Breast epithelium (tissue), 4 donors: ENCODE data around the gene EFTUD2. TPM values are rescaled to one million over a fixed set of nuclear protein-coding genes. Genes with fewer than 3 reads are reported as not detected.
A peak's percentile ranks its signal among the peaks of the same experiment; 100 is the strongest.

ENCODE experiments used
- DNase-seq, 2 donors: peaks; one replicate each; pipeline ENCODE4 v3.0.0-alpha.2; 2019; ENCODE audit warnings: low spot score in 2 of 2
- H3K27ac ChIP-seq, 2 donors: fragments of 200-600 bp; sonication (generic) in 1 of 2; one replicate each; pipeline ENCODE4 v1.5.1; 2016 to 2019; ENCODE audit warnings: mild to moderate bottlenecking in 1 of 2
- H3K27me3 ChIP-seq, 2 donors: fragments of 200-600 bp; sonication (generic) in 1 of 2; one replicate each; pipeline versions ENCODE4 v1.5.1 to v1.6.0; 2017 to 2019; ENCODE audit warnings: control low read depth in 1 of 2, mild to moderate bottlenecking in 1 of 2
- H3K36me3 ChIP-seq: fragments of 200-600 bp; one replicate; pipeline ENCODE4 v1.5.1; 2019
- H3K4me1 ChIP-seq, 2 donors: fragments of 200-600 bp; sonication (generic); one replicate each; pipeline ENCODE4 v1.5.1; 2016 to 2019; ENCODE audit warnings: control low read depth in 1 of 2
- H3K4me3 ChIP-seq, 3 donors: fragments of 200-600 bp; sonication (generic); 1 replicate in 2 of 3; 2 replicates in 1 of 3; pipeline ENCODE4 v1.5.1; 2016 to 2019; ENCODE audit warnings: mild to moderate bottlenecking in 3 of 3, moderate library complexity in 2 of 3
- H3K9me3 ChIP-seq, 2 donors: fragments of 200-600 bp; sonication (generic) in 1 of 2; one replicate each; pipeline ENCODE4 v1.5.1; 2016 to 2019; ENCODE audit warnings: control low read depth in 1 of 2
- POLR2A ChIP-seq: fragments of 450-650 bp; IDR thresholded peaks from one replicate; pipeline ENCODE4 v1.6.1; 2016; ENCODE audit warnings: antibody characterized with exemption, mild to moderate bottlenecking, moderate library complexity
- POLR2AphosphoS5 ChIP-seq, 3 donors: sonication (generic); formaldehyde crosslinking; IDR thresholded peaks; one replicate each; pipeline ENCODE4 v1.6.1; 2017; ENCODE audit warnings: antibody characterized with exemption in 3 of 3
- intact Hi-C: fragments of 100-400 bp; cut with DNase I; formaldehyde crosslinking; loops from one replicate; pipeline ENCODE4 v1.15.1; 2023; ENCODE audit warnings: low total_unique reads
- total RNA-seq, 3 donors: library from RNA; depleted of rRNA; stranded (reverse); fragments of >200 nt; gene quantifications; one replicate each; pipeline ENCODE4 v1.1.0, GENCODE V29; 2016
- TF ChIP-seq, protein P1 (sequence below), 3 donors: fragments of 450-650 bp; IDR thresholded peaks; one replicate each; pipeline ENCODE4 v1.5.1; 2016 to 2017; ENCODE audit warnings: antibody characterized with exemption in 3 of 3, mild to moderate bottlenecking in 3 of 3, moderate library complexity in 3 of 3

Gene EFTUD2
- total RNA-seq, 3 donors from 2014 or later = 58.1 to 71.4 (median 60.0) TPM

DNA sequence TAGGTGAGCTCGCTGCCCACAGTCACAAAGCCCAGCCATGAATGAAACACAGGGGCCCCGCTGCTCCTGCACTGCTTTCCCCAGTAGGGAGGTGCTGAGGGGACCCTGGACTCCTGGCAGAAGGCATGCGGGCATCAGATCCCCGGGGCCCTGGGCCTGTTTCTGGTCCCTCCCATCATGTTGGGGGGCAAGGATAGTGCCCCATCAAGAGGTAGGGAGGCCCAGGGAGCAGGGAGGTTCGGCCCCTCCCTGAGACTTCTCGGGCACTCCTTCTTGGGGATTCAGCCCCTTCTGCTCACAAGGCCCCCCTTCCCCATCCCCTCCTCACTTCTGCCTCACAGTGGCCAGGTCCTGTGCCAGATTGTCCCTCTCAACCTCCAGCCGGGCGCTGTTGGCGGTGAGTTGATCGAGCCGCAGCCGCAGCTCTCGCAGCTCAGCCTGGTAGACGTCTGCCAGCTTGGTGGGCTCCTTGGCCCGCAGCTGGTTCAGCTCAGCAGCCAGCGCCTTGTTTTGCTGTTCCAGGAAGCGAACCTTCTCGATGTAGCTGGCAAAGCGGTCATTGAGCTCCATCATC, 15.5 kb upstream of the EFTUD2 start:
- H3K4me3 ChIP-seq = no peak overlapping the region
- TF ChIP-seq, protein P1, sequence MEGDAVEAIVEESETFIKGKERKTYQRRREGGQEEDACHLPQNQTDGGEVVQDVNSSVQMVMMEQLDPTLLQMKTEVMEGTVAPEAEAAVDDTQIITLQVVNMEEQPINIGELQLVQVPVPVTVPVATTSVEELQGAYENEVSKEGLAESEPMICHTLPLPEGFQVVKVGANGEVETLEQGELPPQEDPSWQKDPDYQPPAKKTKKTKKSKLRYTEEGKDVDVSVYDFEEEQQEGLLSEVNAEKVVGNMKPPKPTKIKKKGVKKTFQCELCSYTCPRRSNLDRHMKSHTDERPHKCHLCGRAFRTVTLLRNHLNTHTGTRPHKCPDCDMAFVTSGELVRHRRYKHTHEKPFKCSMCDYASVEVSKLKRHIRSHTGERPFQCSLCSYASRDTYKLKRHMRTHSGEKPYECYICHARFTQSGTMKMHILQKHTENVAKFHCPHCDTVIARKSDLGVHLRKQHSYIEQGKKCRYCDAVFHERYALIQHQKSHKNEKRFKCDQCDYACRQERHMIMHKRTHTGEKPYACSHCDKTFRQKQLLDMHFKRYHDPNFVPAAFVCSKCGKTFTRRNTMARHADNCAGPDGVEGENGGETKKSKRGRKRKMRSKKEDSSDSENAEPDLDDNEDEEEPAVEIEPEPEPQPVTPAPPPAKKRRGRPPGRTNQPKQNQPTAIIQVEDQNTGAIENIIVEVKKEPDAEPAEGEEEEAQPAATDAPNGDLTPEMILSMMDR (IDR thresholded peaks at IDR 0.05) = no peak
- TF ChIP-seq POLR2A = no peak
- no peaks in the 10 kb centered on the region for H3K36me3 ChIP-seq
- no peaks in the 10 kb centered on the region for H3K9me3 ChIP-seq
- H3K27me3 ChIP-seq = no peaks in the 10 kb centered on the region
- intact Hi-C loops = loop anchor here (5.0 to 10.0 kb wide), 2 partner anchors 108 to 190 kb away; no protein-coding TSS in a partner anchor
- H3K27ac ChIP-seq = peak overlapping the region; percentile 79 to 87
- peaks cover 0 to 10% of the 10 kb centered on the region in 2 donors for H3K4me1 ChIP-seq
- DNase-seq = peak in 1 of 2 donors; percentile 34

DNA sequence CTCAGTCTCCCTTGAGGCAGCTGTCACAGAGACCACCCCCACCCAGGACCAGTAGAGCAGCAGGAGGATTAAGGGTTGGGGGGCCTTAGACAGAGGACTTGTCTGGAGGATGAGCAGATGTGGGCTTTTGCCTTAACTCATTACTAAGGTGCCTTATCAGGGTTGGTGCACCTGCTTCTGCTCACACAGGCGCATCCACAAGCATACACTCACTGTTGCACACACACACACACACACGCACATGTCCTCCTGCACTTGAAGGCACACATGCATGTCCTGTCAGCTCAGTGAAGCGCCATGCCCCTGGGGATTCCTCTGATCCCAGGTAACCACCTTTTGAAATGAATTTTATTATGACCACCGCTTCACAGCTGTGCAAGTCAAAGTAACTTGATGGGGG, 14.9 kb upstream of the EFTUD2 start:
- Histone ChIP-seq H3K9me3 (no peaks in the 10 kb centered on the region), H3K4me3 (no peak overlapping the region), H3K27me3 (no peaks in the 10 kb centered on the region), H3K36me3 (no peaks in the 10 kb centered on the region), H3K4me1 (peaks cover 0 to 10% of the 10 kb centered on the region in 2 donors), H3K27ac (peak overlapping the region in 1 of 2 donors; percentile 87)
- TF ChIP-seq POLR2A (no peak), POLR2AphosphoS5 (IDR thresholded peaks at IDR 0.05) (no peak)
- intact Hi-C loops = loop anchor here (10.0 kb wide), 1 partner anchor 191 kb away; no protein-coding TSS in a partner anchor
- DNase-seq = peak in 1 of 2 donors; percentile 9

DNA sequence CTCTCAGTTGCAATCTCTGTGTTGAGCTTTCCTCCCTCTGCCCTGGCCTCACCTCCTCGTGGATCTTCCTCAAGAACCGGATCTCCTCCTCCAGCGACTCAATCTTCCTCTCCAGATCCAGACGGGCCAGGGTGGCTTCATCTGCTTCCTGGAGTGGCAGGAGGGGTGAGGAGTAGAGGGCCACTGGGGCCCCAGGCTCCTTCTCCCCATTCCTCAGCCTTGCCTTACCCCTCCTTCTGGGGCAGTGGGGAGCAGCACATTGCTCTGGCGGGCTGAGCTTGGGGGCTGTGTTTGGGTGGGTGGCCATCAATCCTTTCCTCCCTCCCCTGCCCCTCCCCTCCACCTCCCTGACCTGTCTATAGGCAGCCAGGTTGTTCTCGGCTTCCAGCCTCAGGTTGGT, 14.4 kb upstream of the EFTUD2 start:
- Histone ChIP-seq H3K27ac (no peak overlapping the region), H3K9me3 (no peaks in the 10 kb centered on the region), H3K4me1 (peaks cover 0 to 10% of the 10 kb centered on the region in 2 donors), H3K36me3 (no peaks in the 10 kb centered on the region), H3K4me3 (no peak overlapping the region), H3K27me3 (no peaks in the 10 kb centered on the region)
- DNase-seq = peak in 1 of 2 donors; percentile 25
- no peak for TF ChIP-seq POLR2A
- no peak for TF ChIP-seq POLR2AphosphoS5 (IDR thresholded peaks at IDR 0.05)
- TF ChIP-seq, protein P1 (IDR thresholded peaks at IDR 0.05) = no peak
- intact Hi-C loops = loop anchor here (10.0 kb wide), 1 partner anchor 191 kb away; no protein-coding TSS in a partner anchor

DNA sequence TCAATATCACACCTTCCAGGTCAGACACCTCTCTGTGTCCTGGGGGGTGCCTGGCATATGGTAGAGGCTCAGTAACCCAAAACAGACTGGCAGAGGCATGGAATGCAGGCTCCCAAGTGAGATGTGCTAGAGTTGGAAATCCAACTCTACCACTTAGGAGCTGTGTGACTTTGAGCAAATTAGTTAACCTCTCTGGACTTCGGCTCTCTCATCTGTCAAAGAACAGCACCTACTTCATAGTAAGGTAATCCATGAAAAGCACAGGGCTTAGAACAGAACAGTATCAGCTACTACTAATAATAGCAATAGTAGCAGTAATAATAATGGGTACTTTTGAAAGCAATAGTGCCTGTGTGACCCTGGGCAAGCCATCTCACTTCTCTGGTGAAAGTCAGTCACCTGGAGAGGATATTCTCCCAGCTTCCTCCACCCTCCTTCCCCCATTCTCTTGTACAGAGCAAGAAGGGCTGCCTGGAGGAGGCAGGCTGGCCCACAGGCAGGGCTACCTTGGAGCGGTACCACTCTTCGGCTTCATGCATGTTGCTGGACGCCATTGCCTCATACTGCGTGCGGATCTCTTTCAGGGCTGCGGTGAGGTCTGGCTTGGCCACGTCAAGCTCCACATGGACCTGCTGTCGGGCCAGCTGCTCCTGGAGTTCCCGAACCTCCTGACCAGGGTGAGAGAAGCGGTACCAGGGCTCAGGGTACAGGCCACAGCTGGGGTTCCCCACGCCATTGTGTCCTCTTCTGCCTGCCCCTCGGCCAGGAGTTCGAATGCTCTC, 13.7 kb upstream of the EFTUD2 start:
- H3K36me3 ChIP-seq = no peaks in the 10 kb centered on the region
- intact Hi-C loops = loop anchor here (10.0 kb wide), 1 partner anchor 192 kb away; no protein-coding TSS in a partner anchor
- H3K4me3 ChIP-seq = no peak overlapping the region
- H3K4me1 ChIP-seq = peaks cover 0 to 10% of the 10 kb centered on the region in 2 donors
- no peaks in the 10 kb centered on the region for H3K27me3 ChIP-seq
- no peak overlapping the region for H3K27ac ChIP-seq
- no peaks in the 10 kb centered on the region for H3K9me3 ChIP-seq
- DNase-seq = peak in 1 of 2 donors; percentile 9
- TF ChIP-seq, protein P1 (IDR thresholded peaks at IDR 0.05) = no peak
- TF ChIP-seq POLR2A (no peak), POLR2AphosphoS5 (IDR thresholded peaks at IDR 0.05) (no peak)

DNA sequence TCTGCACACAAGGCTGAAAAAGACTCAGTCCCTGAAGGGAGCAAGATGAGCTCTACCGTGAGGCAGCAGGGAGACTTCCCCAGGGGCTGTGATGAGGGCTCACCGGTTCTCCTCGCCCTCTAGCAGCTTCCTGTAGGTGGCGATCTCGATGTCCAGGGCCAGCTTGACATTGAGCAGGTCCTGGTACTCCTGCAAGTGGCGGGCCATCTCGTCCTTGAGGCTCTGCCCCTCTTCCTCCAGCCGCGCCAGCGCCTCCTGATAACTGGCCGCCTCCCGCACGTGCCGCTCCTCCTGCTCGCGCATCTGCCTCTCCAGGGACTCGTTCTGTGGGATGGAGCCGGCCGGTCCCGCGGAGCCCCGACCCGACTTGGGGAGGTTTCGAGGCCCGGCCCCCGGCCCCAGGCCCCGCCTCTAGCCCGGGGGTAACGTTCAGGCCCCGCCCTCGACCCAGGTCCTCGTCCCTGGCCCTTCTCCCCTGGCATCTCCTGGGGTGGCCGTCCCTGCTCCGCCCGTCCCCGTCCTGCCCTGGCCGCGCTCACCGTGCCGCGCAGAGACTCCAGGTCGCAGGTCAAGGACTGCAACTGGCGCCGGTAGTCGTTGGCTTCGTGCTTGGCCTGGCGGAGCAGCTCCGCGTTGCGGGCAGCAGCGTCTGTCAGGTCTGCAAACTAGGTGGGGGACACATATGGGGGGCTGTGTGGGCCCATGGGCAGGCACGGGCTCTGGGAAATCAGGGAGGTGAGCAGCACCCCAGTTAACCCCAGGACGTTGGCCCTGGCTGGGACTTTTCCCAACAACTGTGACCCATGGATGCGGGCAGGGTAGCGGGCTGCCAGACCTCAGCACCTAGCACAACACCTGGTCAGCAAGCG, 12.1 kb upstream of the EFTUD2 start:
- TF ChIP-seq, protein P1 (IDR thresholded peaks at IDR 0.05) = peak in 1 of 3 donors; percentile 35
- no peak for TF ChIP-seq POLR2AphosphoS5 (IDR thresholded peaks at IDR 0.05)
- DNase-seq = no peak
- H3K9me3 ChIP-seq = no peaks in the 10 kb centered on the region
- H3K27ac ChIP-seq = no peak overlapping the region
- intact Hi-C loops = loop anchor here (10.0 kb wide), 1 partner anchor 193 kb away; no protein-coding TSS in a partner anchor
- no peaks in the 10 kb centered on the region for H3K27me3 ChIP-seq
- H3K4me1 ChIP-seq = peaks cover 0 to 5% of the 10 kb centered on the region in 2 donors
- peak overlapping the region in 2 of 3 donors; percentile 13 to 15 for H3K4me3 ChIP-seq
- H3K36me3 ChIP-seq = no peaks in the 10 kb centered on the region
